Stimulated activated CD4-positive, alpha-beta T cell treated with anti-CD3 and anti-CD28 coated beads, Interleukin-4, amount 100 ng/mL, for 4 hours (primary cell): Measurements from ENCODE around the gene MRPL34.
A peak's percentile ranks its signal among the peaks of the same experiment; 100 is the strongest.
"Not testable (repeated sequence)": the region's sequence is repeated elsewhere in the genome, so short reads cannot be mapped to it uniquely, and the experiment has no call there.

ENCODE experiments used
- DNase-seq, 2 experiments: peaks; one replicate each; pipeline ENCODE4 v3.0.0-alpha.2; 2020

MRPL34 gene

GRCh38 chr19:17305517-17306284 lies at the start of gene MRPL34:
MRPL34 (plus strand) TSS chr19:17305872; CDS start chr19:17305893, 21 bp downstream.
- peak; percentile 89 to 95 for DNase-seq

GRCh38 chr19:17256130-17256529 lies 49.5 kb upstream of the MRPL34 start:
- DNase-seq, result no peak

GRCh38 chr19:17259118-17259780 lies 46.4 kb upstream of the MRPL34 start:
- no peak for DNase-seq

- DNase-seq, result no peak
Measured at GRCh38 chr19:17259934-17260333, 45.7 kb upstream of the MRPL34 start.

- DNase-seq, result peak; percentile 81 to 89
Measured at GRCh38 chr19:17260842-17261325, 44.8 kb upstream of the MRPL34 start.

GRCh38 chr19:17262557-17262956 lies 43.1 kb upstream of the MRPL34 start:
- no peak for DNase-seq

- no peak for DNase-seq
Measured at GRCh38 chr19:17263712-17264640, 41.7 kb upstream of the MRPL34 start.

- no peak for DNase-seq
Measured at GRCh38 chr19:17264641-17264979, 41.1 kb upstream of the MRPL34 start, which contains the start of gene USHBP1. USHBP1 (minus strand) TSS chr19:17264745; CDS start chr19:17264299, 446 bp downstream.

- DNase-seq, result no peak
Measured at GRCh38 chr19:17266026-17266425, 39.6 kb upstream of the MRPL34 start.

GRCh38 chr19:17266589-17266974 lies 39.1 kb upstream of the MRPL34 start:
- DNase-seq, result no peak

- peak; percentile 83 to 95 for DNase-seq
Measured at GRCh38 chr19:17266975-17267788, 38.5 kb upstream of the MRPL34 start, which contains the start of gene BABAM1. BABAM1 (plus strand) TSS chr19:17267443; CDS start chr19:17268807, 1,364 bp downstream.

- DNase-seq, result no peak
Measured at GRCh38 chr19:17268754-17269153, 36.9 kb upstream of the MRPL34 start.

GRCh38 chr19:17274892-17275291 lies 30.8 kb upstream of the MRPL34 start:
- not testable (repeated sequence) for DNase-seq

GRCh38 chr19:17275441-17276175 lies 30.1 kb upstream of the MRPL34 start:
- no peak for DNase-seq

- DNase-seq, result no peak
Measured at GRCh38 chr19:17279436-17279835, 26.2 kb upstream of the MRPL34 start.

GRCh38 chr19:17281391-17282304 lies 24.0 kb upstream of the MRPL34 start, which contains the start of gene ANKLE1:
ANKLE1 (plus strand) TSS chr19:17281901; CDS start chr19:17281921, 20 bp downstream.
- peak in 1 of 2 experiments; percentile 48 for DNase-seq

GRCh38 chr19:17282488-17283125 lies 23.1 kb upstream of the MRPL34 start:
- peak; percentile 69 to 79 for DNase-seq

GRCh38 chr19:17283504-17283996 lies 22.1 kb upstream of the MRPL34 start:
- DNase-seq, result no peak
